NCI-H748 treated with DMSO at 0.1 percent for 48 hours (cell line): ENCODE data around the gene CLPTM1L.

Source experiments
- DNase-seq: peaks from one replicate; lab custom pipeline; 2025; lab: John Stamatoyannopoulos, UW

The CLPTM1L gene

DNA sequence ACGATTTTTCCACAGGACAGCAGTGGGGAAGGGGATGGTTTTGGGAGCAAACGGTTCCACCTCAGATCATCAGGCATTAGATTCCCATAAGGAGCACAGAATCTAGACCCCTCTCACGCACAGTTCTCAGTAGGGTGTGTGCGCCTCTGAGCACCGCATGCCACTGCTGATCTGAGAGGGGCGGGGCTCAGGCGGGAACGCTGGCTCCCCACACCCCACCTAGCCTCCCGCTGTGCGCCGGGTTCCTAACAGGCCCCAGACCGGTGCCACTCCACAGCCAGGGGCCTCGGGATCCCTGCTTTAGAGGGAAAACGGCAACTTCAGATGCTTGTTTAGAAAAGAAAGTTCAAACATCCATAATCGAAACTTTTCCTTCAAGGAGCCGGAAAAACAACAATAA lies 70.4 kb downstream of the CLPTM1L start:
- no peak for DNase-seq

DNA sequence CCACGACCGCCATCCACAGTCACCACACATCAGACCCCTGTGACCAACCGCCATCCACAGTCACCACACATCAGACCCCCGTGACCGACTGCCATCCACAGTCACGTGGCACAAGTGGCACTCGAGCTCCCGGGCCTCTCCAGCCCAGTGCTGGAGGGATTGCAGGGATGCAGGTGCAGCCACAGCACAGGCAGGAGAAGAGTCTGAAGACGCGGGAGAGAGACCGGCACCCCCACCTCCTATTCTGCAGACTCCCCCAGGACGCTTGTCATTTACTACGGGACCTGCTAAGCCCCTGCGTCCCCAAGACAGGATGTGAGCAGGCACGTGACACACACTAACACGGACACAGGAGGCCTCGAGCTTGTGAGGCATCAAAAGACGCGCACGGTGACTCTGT lies 71.2 kb downstream of the CLPTM1L start:
- no peak for DNase-seq

DNA sequence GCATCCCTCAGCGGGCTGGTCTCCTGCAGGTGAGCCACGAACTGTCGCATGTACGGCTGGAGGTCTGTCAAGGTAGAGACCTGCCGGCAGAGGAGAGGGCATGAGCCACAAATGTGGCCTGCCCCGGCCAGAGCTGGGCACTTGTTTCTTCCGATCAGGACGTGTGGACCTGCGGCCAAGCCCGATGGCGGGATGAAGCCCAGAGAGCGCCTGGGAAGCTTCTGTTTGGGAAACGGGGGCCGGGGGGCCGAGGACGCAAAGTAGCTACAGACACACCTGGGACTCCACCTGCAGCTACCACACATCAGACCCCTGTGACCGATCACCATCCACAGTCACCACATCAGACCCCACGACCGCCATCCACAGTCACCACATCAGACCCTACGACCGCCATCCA lies 72.7 kb downstream of the CLPTM1L start:
- no peak for DNase-seq

DNA sequence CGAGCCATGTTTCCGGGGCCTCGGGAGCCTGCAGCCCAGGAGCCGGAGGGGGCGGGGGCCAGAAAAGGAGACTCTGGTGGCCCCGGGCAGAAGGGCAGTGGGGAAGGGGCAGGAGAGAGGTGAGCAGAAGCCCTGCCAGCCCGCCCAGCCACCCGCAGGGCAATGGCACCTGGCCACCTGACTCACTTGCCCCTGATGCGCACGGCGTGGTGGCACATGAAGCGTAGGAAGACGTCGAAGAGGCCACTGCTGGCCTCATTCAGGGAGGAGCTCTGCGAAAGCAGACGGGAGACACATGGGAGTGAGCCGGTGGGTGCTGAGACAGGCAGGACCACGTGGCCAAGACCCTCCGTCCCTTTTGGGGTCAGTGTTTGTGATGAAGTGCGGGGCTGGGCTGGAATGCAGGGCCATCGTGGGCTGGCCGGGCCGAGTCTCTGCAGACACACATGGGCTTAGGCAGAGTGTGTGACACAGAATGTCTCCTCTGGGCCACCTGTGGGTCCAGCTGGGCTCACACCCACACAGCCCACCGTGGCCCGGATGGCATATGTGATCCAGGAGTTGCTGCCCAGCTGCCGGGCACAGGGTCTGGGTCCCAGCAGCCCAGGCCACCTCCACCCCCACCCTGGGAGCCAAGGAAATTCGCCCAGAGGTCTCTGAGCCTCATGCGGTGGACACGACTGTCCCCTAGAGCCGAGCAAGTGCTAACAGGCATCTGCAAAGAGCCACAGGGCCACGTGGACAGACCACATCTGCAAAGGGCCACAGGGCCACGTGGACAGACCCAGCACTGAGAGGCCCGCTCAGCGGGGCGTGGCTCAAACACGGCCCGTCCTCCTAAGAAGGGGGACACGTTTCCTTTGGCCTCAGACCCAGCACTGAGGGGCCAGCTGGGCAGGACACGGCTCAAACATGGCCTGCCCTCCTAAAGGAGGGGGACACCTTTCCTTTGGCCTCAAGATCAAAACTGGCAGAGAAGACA lies 73.7 kb downstream of the CLPTM1L start:
- DNase-seq: no peak

DNA sequence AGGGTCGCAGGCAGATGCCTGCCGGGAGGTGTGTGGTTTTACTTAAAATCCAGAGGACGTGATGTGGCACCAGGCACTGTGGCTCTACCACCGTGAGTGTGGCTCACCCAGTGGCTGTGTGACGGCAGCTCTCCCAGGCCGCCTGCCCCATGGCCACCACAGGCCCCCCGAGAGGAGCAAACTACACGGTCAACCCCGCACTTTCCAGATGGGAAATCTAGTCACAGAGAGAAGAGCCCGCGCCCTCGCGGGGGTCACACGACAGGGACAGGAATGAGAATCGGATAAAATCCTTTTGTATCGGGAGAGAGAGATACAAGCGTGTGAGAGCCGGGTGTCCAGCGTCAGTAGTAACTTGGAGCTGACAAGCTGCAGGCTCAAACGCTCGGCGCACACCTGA lies 74.5 kb downstream of the CLPTM1L start:
- no peak for DNase-seq

DNA sequence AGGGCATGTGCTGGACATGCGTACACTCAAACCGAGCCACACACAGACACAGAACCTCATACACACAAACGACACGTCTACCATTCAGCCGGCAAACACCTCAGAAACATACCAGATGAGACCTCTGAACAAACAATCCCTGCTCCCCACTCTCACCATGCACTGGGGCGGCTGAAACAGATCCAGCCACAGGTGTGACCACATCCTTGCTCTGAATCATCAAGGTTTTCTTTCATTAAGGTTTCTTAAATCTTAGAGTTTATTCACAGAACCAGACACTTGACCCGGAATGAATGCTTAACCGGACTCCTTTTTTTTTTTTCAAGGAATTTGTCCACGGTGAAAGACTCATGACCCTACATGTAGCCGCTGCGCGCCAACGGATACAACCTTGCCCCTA lies 76.2 kb downstream of the CLPTM1L start:
- no peak for DNase-seq

DNA sequence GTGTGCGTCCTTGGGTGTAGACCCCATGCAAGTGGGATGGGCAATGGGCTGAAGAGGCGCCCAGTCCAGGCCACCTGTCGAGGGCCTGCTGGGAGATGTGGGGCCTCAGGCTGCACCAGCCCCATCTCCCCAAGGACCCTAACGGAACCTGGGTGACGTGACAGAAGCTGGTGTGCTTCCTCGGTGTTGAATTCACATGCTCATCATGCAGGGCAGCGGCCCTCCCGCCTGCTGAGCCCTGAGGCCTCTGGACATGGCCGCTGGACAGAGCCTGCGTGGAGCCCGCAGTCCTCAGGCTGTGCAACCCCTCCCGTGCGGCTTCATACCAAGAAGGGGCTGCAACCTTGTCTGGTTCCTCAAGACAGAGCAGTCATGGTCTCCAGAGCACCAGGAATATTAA lies 76.8 kb downstream of the CLPTM1L start:
- no peak for DNase-seq
